ENCODE results near the gene EDRF1. TPM values are rescaled to one million over a fixed set of nuclear protein-coding genes. Genes with fewer than 3 reads are reported as not detected.

The EDRF1 gene
- total and polyA plus RNA-seq, 2 experiments from 2014 or later, result 25.0 to 48.8 TPM

- Mint-ChIP-seq H3K4me1 (no peaks in the 10 kb centered on the region; the same call in 2 of the 3 replicates), H3K36me3 (ENCODE audit: low read depth) (no peaks in the 10 kb centered on the region; the same call in 2 of the 3 replicates), H3K9me3 (peaks cover 5% of the 10 kb centered on the region; the same call in 2 of the 3 replicates), H3K27ac (no peak overlapping the region), H3K4me3 (no peak overlapping the region), H3K27me3 (ENCODE audit: insufficient read depth, low read depth, poor library complexity) (no peaks in the 10 kb centered on the region)
- H3K9me2 ChIP-seq (ENCODE audit: insufficient read depth), result no peaks in the 10 kb centered on the region
- TF ChIP-seq REST (IDR thresholded peaks at IDR 0.05; ENCODE audit: unreplicated experiment) (no peak), ZNF114 (CRISPR knock-in tag; IDR thresholded peaks at IDR 0.05) (no peak), STAT1 (IDR thresholded peaks at IDR 0.05; ENCODE audit: unreplicated experiment) (no peak), ETS1 (IDR thresholded peaks at IDR 0.05) (no peak), EZH2phosphoT487 (IDR thresholded peaks at IDR 0.05; ENCODE audit: unreplicated experiment) (no peak), JUNB (IDR thresholded peaks at IDR 0.05; ENCODE audit: unreplicated experiment) (no peak), ZNF462 (CRISPR knock-in tag; IDR thresholded peaks at IDR 0.05) (no peak), NANOG (IDR thresholded peaks at IDR 0.05; ENCODE audit: borderline replicate concordance) (no peak), CREB1 (CRISPR knock-in tag; IDR thresholded peaks at IDR 0.05; ENCODE audit: low read depth) (no peak), ZNF331 (CRISPR knock-in tag; IDR thresholded peaks at IDR 0.05; ENCODE audit: low read depth) (no peak), POLR2AphosphoS5 (IDR thresholded peaks at IDR 0.05; ENCODE audit: low read depth) (no peak), CTCF (conservative IDR thresholded peaks at IDR 0.05; ENCODE audit: low read depth in 2 of 2) (no peak), EZH2 (IDR thresholded peaks at IDR 0.05; ENCODE audit: low read depth, unreplicated experiment) (no peak)
- no peak overlapping the region for H3K27ac ChIP-seq (ENCODE audit: low read depth)
- no peaks in the 10 kb centered on the region for H3K36me3 ChIP-seq (ENCODE audit: insufficient read depth)
- H4K20me1 ChIP-seq (replicated peaks; ENCODE audit: insufficient read depth), result no peaks in the 10 kb centered on the region
- H3F3A ChIP-seq (replicated peaks; ENCODE audit: low read depth), result no peaks in the 10 kb centered on the region
- no peak overlapping the region for H3K4me3 ChIP-seq
- ATAC-seq, result no peak
- no peak overlapping the region for H2AFZ ChIP-seq
- DNase-seq (ENCODE audit: low spot score), result no peak
- H3K4me2 ChIP-seq, result no peak overlapping the region
- no peaks in the 10 kb centered on the region for H3K79me2 ChIP-seq (replicated peaks; ENCODE audit: insufficient read depth)
- no peaks in the 10 kb centered on the region for H3K4me1 ChIP-seq (ENCODE audit: insufficient read depth)
- H3K27me3 ChIP-seq (ENCODE audit: insufficient read depth), result no peaks in the 10 kb centered on the region
Measured at GRCh38 chr10:125778556-125778955, 59.0 kb downstream of the EDRF1 start.

Measured in GM23338 (cell line).